Lower leg skin (tissue), 4 donors: ENCODE measurements around the gene TTBK1. TPM values are rescaled to one million over a fixed set of nuclear protein-coding genes. Genes with fewer than 3 reads are reported as not detected.

Experiments
- DNase-seq, 2 donors: peaks; one replicate each; pipeline ENCODE4 v3.0.0-alpha.2; 2019; ENCODE audit warnings: low spot score in 2 of 2
- H3K4me3 ChIP-seq: fragments of 200-600 bp; sonication (generic); 2 replicates; pipeline ENCODE4 v1.5.1; 2017; ENCODE audit warnings: mild to moderate bottlenecking, low read depth; ENCODE audit not compliant: poor library complexity, severe bottlenecking
- POLR2A ChIP-seq, 2 donors: fragments of 450-650 bp; IDR thresholded peaks; one replicate each; pipeline ENCODE4 v1.6.1; 2016 to 2017; ENCODE audit warnings: antibody characterized with exemption in 2 of 2, mild to moderate bottlenecking in 1 of 2, moderate library complexity in 1 of 2
- WGBS, 2 donors: methylation state at CpG; one replicate each; pipeline ENCODE4 v1.1.5; 2018; 5-methylcytosine and 5-hydroxymethylcytosine counted together
- intact Hi-C: fragments of 100-400 bp; cut with DNase I; formaldehyde crosslinking; loops from one replicate; pipeline ENCODE4 v1.15.0; 2023; ENCODE audit warnings: low total_unique reads
- total RNA-seq, 4 donors: library from RNA; depleted of rRNA; stranded (reverse); fragments of >200 nt; gene quantifications; one replicate each; pipeline ENCODE4 v1.1.0, GENCODE V29; 2016
- TF ChIP-seq, protein P1 (sequence below), 3 donors: fragments of 450-650 bp; IDR thresholded peaks; one replicate each; pipeline ENCODE4 v1.5.1; 2016; ENCODE audit warnings: antibody characterized with exemption in 3 of 3, mild to moderate bottlenecking in 3 of 3, moderate library complexity in 2 of 3

The TTBK1 gene
- total RNA-seq, 4 donors from 2014 or later: 0.08 TPM; not detected in 3

GRCh38 chr6:43295456-43295855 lies 52.2 kb downstream of the TTBK1 start:
- DNase-seq: peak in 1 of 2 donors; percentile 54
- TF ChIP-seq, protein P1, sequence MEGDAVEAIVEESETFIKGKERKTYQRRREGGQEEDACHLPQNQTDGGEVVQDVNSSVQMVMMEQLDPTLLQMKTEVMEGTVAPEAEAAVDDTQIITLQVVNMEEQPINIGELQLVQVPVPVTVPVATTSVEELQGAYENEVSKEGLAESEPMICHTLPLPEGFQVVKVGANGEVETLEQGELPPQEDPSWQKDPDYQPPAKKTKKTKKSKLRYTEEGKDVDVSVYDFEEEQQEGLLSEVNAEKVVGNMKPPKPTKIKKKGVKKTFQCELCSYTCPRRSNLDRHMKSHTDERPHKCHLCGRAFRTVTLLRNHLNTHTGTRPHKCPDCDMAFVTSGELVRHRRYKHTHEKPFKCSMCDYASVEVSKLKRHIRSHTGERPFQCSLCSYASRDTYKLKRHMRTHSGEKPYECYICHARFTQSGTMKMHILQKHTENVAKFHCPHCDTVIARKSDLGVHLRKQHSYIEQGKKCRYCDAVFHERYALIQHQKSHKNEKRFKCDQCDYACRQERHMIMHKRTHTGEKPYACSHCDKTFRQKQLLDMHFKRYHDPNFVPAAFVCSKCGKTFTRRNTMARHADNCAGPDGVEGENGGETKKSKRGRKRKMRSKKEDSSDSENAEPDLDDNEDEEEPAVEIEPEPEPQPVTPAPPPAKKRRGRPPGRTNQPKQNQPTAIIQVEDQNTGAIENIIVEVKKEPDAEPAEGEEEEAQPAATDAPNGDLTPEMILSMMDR (IDR thresholded peaks at IDR 0.05): no peak
- no peak for TF ChIP-seq POLR2A (IDR thresholded peaks at IDR 0.05)
- no peak overlapping the region for H3K4me3 ChIP-seq
- intact Hi-C loops: no loop called here
- 92% methylated on average over 3 of the region's 3 CpGs for WGBS, 2 donors

- TF ChIP-seq POLR2A (IDR thresholded peaks at IDR 0.05): no peak
- no peak for DNase-seq
- H3K4me3 ChIP-seq: no peak overlapping the region
- intact Hi-C loops: no loop called here
- WGBS, 2 donors: 80 to 86% methylated on average over 5 of the region's 5 CpGs
Measured at GRCh38 chr6:43296780-43297497, 53.7 kb downstream of the TTBK1 start.

- TF ChIP-seq, protein P1 (IDR thresholded peaks at IDR 0.05): no peak
- no peak for TF ChIP-seq POLR2A (IDR thresholded peaks at IDR 0.05)
- WGBS, 2 donors: 70 to 84% methylated on average over 7 to 9 of the region's 10 CpGs
- no peak within 1 kb of the TSS for H3K4me3 ChIP-seq
- DNase-seq: no peak
- intact Hi-C loops: no loop called here
Measured at GRCh38 chr6:43297644-43298564, 54.6 kb downstream of the TTBK1 start, which contains the start of gene SLC22A7. Gene SLC22A7, plus strand, starts transcription at chr6:43298260. Its CDS starts 99 bp downstream, at chr6:43298359.

DNA sequence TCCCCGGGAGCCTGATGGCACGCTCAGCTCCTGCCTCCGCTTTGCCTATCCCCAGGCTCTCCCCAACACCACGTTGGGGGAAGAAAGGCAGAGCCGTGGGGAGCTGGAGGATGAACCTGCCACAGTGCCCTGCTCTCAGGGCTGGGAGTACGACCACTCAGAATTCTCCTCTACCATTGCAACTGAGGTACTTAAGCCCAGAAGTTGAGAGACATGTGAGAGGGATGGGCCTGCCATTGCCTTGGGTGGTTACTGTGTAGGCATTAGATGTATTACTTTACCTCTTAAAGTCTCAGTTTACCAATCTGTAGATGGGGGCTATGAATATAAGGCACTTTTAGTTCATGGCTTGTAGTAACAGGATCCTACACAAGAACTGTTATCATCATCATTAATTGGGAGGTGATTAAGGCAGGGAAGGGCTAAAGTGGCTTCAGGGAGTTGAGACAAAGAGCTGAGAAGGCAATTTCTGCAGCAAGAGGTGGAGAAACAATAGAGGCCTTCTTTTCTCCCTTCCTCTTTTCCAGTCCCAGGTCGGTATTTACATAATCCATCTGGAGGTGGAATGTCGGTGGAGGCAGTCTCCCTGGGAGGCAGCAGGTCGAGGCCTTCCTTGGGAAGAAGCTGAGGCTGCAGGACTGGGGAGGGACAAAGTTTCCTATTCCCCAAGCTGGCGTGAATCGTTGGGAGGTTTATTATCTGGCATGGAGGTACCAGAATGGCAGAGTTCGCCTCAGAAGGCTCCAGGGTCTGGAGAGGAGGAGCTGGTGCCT lies 55.5 kb downstream of the TTBK1 start:
- intact Hi-C loops: no loop called here
- TF ChIP-seq POLR2A (IDR thresholded peaks at IDR 0.05): no peak
- TF ChIP-seq, protein P1 (IDR thresholded peaks at IDR 0.05): no peak
- no peak for DNase-seq
- WGBS, 2 donors: 61 to 76% methylated on average over 11 to 12 of the region's 12 CpGs
- H3K4me3 ChIP-seq: no peak overlapping the region

DNA sequence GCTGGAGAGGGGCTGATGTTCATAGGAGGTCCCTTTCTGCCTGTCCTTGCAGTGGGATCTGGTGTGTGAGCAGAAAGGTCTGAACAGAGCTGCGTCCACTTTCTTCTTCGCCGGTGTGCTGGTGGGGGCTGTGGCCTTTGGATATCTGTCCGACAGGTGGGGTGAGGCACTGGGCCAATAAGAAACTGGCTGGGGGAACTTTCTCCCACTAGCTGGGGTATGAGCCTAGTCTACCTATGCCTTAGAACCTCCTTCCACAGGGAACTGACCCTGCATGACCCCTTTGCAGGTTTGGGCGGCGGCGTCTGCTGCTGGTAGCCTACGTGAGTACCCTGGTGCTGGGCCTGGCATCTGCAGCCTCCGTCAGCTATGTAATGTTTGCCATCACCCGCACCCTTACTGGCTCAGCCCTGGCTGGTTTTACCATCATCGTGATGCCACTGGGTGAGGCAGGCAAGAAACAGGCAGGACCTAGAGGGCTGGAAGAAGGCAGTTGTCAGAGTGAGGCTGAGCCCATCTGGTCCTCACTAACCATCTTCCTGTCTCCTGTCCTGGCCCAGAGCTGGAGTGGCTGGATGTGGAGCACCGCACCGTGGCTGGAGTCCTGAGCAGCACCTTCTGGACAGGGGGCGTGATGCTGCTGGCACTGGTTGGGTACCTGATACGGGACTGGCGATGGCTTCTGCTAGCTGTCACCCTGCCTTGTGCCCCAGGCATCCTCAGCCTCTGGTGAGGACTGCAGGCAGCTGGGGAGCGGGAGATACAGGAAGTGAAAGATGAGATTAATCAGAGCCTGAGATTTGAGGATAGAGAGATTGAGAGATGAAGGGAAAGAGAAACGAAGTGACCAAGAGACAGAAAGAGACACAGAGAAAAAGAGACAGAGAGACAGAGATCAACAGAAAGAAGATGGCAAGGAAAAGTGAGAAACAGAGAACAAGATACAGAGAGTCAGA lies 56.3 kb downstream of the TTBK1 start:
- intact Hi-C loops: no loop called here
- TF ChIP-seq, protein P1 (IDR thresholded peaks at IDR 0.05): no peak
- TF ChIP-seq POLR2A (IDR thresholded peaks at IDR 0.05): no peak
- no peak for DNase-seq
- H3K4me3 ChIP-seq: no peak overlapping the region
- WGBS, 2 donors: 67 to 80% methylated on average over 17 to 18 of the region's 18 CpGs
